ENCODE data around the gene CHEK1.

DNA sequence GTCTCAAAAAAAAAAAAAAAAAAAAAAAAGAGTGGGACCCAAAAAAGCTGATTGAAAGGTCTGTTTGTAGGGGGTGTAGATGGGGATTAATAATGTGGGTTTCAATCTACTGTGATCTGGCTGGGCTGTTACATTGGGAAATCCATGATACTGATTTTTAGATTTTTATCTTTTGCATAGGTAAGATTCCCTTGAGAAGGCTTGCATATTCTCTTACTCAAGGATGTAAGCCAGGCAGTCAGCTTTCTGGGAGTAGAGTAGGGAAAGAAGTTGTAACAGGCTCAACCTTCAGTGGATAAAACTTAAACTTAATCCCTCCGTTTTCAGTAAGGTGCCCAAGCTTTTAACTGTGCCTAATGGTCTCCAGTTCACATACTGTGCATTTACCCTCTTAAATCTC lies 1.9 kb upstream of the CHEK1 start:
- TF ChIP-seq TAF1 (IDR thresholded peaks at IDR 0.05; ENCODE audit: low read depth, low read length) (no peak), POLR2A (IDR thresholded peaks at IDR 0.05; ENCODE audit: low read depth, low read length) (no peak)
